HG02610 (cell line): ENCODE results near the gene HSPA12A.

Experiments
- ATAC-seq: cut with Tn5 transposase; IDR thresholded peaks from one replicate; pipeline ENCODE4 v1.9.1; 2021; ENCODE audit warnings: mild to moderate bottlenecking, moderate library complexity; ENCODE audit not compliant: unreplicated experiment

Gene HSPA12A

DNA sequence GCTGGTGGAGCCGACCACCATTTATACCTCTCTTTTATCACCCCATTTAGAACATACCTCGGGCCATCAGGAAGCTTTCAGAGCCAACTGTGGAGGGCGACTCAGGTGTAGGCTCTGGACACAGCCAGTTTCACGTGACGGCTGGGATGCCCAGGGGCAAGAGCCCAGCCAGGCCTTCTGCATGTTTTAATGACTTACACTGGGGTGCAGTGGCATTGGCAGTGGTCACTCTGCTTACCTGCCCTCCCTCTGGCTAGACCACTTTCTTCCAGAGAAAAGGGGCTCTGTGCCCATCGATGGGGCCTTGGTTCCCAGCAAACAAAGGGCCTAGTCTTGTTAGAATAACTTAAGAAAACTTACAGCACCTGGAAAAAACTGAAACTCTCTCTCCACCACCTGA is 71.7 kb downstream of the HSPA12A start:
- no peak for ATAC-seq

DNA sequence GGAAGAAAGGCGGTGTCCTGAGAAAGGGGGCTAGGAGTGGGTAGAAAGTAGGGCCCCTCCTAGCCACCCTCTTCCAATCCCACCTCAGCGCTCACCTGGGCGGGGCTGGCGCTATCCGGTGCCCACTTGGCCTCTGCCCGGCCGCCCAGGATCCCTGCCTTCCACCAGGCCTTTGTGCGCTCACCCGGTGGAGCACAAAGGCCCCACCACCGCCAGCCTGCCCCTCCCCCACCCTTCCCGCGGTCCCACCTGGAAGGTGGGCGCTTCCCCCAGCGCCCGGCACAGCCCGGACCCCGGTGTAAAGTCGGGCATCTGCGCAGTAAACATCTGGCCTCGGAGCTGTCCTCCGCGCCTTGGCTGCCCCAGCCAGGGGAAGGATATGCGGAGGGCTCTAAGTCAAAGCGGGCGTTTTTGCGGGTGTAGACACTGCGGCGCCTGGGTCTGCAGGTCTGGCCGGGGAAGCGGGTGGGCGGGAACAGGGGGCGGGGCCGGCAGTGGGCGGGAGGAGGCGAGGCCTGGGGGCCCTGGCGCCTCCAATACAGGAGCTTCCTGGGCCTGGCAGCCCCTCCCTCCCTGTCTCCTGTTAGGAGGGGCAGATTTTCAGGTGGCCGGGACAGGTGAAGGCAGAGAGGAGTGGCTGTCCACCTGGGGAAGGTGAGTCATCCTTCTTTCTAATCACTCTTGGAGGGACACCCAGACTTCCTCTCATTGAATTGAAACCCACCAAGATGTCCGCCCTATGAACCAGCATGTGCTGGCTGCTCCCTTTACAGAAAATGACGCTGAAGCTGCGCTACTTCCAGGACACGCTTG is 72.3 kb downstream of the HSPA12A start:
- no peak for ATAC-seq

DNA sequence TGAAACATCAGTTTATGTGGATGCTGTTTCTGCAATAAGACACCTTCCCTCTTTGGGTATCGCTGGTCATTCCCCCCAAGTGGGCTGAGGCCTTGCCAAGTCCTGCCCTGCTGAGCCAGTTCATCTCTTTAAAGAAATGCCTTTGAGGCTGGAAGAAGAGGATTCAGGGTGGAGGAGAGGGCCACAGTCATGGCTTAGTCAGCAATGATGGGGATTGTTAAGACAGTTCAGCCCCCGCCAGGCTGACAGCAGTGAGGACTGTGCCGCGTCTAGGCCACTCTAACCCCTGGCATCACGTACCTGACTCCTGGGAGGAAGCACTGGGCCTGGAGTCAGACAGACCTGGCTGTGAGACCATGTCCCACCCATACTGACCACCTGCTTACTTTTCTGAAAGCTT is 73.3 kb downstream of the HSPA12A start:
- ATAC-seq, result no peak

DNA sequence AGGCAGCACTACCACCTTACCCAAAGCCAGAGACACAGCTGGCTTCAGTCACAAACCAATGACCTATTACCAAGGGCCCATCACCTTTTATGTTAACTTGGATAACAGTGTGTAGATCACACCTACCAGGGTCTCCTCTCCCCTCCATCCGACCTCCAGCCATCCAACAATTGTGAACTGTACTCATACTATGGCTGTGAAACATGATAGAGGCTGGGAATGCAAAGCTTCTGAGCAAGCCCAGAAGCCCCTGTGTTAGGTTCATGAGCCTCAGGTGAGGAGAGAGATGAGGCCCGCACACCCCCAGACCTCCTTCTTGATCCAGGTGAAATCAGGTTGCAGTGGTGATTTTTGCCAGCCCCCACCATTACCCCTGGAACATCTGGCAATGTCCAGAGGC is 73.9 kb downstream of the HSPA12A start:
- no peak for ATAC-seq

GRCh38 chr10:116668018-116668417 is 74.3 kb downstream of the HSPA12A start:
- no peak for ATAC-seq

GRCh38 chr10:116667484-116667883 is 74.9 kb downstream of the HSPA12A start:
- no peak for ATAC-seq

- no peak for ATAC-seq
These were observed 76.7 kb downstream of the HSPA12A start for GRCh38 chr10:116665541-116666125.

GRCh38 chr10:116664631-116665030 is 77.7 kb downstream of the HSPA12A start:
- ATAC-seq, result no peak

GRCh38 chr10:116663342-116663741 is 79.0 kb downstream of the HSPA12A start:
- ATAC-seq, result no peak

DNA sequence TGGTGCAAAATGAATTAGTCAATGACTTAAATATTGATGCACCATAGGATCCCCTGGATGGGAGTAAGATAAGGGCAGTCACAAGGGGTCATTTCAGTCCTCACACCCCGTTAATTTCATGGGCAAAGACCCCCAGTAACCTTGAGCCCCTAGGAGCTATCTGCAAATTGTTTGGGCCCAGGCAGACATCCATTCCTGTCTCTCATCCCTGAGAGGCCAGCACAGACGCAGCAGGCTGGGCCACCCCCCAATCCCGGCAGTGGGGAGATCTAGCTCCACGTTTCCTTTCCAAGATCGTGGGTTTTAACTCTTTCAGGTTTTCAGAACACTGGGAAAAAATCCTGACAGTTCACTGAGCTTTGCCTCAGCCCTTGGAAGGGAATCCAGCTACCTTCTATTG is 81.5 kb downstream of the HSPA12A start:
- no peak for ATAC-seq

GRCh38 chr10:116659049-116659670 is 83.2 kb downstream of the HSPA12A start:
- no peak for ATAC-seq

DNA sequence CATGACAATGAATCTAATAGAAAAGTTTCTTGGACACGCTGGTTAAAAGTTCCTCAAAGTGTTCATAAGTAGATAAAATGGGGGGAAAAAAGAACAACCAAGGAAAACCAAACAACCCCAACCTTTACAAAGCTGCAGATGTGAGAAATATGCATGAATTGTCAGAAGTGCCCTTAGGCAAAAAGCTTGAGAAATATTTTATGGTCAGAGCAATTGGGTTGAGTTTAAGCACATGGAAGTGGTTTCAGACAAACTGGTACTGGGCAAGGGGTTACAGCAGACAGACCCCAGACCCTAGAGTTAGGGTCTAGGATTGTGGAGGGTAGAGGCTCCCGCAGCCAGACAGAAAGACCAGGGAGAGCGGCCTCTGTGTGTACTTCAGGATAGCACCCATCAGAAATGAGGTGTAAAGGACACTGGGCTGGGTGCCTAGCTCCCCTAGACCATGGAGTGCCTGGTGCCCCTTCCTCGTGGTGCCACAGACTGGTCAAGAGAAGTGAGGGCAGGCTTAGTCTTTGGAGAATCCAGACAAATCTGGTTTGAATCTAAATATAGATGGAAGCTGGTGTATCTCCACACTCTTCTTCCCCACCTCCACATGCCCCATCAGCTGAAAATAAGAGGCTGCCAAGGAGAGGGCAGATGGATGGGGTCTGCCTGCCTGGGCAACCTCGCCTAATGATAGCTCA is 84.4 kb downstream of the HSPA12A start:
- no peak for ATAC-seq

- ATAC-seq, result no peak
These were observed 86.3 kb downstream of the HSPA12A start for GRCh38 chr10:116656044-116656443.

GRCh38 chr10:116655568-116655967 is 86.8 kb downstream of the HSPA12A start:
- no peak for ATAC-seq

GRCh38 chr10:116654816-116655215 is 87.5 kb downstream of the HSPA12A start:
- no peak for ATAC-seq

- no peak for ATAC-seq
These were observed 88.5 kb downstream of the HSPA12A start for GRCh38 chr10:116653885-116654284.

- ATAC-seq, result no peak
These were observed 93.5 kb downstream of the HSPA12A start for GRCh38 chr10:116648903-116649302.

DNA sequence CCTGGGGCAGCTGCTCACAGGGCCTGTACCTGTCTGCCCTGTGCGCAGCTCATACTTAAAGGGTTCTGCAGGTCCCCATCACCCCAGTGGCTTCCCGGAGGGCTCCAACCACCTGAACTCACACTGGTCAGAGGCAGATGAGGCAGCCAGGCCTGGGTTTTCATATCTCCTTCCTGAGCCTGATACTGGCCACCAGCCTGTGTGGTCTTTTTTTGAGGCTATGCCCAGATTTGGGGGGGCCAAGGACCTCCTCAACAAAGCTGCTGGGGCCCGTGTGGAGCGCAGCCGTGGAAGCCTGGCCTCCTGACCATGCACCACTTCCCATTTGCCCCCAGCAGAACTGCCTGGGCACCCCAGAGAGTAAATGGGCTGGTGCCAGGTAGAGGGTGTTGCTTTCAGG is 95.9 kb downstream of the HSPA12A start:
- no peak for ATAC-seq

- peak; percentile 38 for ATAC-seq
These were observed 104.5 kb downstream of the HSPA12A start for GRCh38 chr10:116637830-116638229.

GRCh38 chr10:116636976-116637375 is 105.4 kb downstream of the HSPA12A start:
- no peak for ATAC-seq

DNA sequence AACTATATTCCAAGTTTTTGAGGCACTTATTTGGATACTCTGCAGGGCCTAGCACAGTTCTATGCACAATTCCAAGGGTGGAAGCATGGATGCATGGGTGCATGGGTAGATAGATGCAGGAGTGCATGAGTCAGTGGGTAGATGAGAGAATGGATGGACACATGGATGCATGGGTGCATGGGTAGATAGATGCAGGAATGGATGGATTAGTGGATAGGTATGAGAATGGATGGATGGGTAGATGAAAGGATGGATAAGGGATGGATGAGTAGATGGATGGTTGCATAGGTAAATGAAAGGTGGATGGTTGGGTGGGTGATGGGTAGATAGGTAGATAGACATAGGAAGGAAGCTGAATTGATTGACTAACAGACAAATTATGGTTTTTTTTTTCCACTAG is 106.0 kb downstream of the HSPA12A start:
- no peak for ATAC-seq
